Activated naive CD4-positive, alpha-beta T cell treated with anti-CD3 and anti-CD28 coated beads, Interleukin-2, amount 10 ng/mL, durations not matched to agents 5 hours and 36 hours (primary cell): Measurements from ENCODE around the gene APLNR. TPM values are rescaled to one million over a fixed set of nuclear protein-coding genes. Genes with fewer than 3 reads are reported as not detected.

Source experiments
- total RNA-seq, 2 experiments: library from RNA; stranded (reverse); gene quantifications; one replicate each; pipeline ENCODE4 v1.2.3, GENCODE V29; 2021

Gene APLNR
- not detected for total RNA-seq

GRCh38 chr11:57237204-57237681, at the start of gene APLNR:
APLNR (minus strand) TSS chr11:57237250; CDS start chr11:57237004, 246 bp downstream.

Other genes with a start within 250 kb of the APLNR start
- not detected for gene OR5AK2, start 248.3 kb downstream of the APLNR start, total RNA-seq
- not detected for gene LRRC55, start 55.3 kb downstream of the APLNR start, total RNA-seq
- 10 to 100 TPM; 11.6 to 13.5 TPM for gene TNKS1BP1, start 87.7 kb upstream of the APLNR start, total RNA-seq
- 100 to 1,000 TPM; 122 to 125 TPM for gene SSRP1, start 98.6 kb upstream of the APLNR start, total RNA-seq
- not detected for gene P2RX3, start 101.1 kb upstream of the APLNR start, total RNA-seq
- gene PRG3, start 143.9 kb upstream of the APLNR start, total RNA-seq = not detected
- under 1 TPM; 0.30 to 0.31 TPM for gene PRG2, start 153.4 kb upstream of the APLNR start, total RNA-seq
- gene SLC43A3, start 189.9 kb upstream of the APLNR start, total RNA-seq = 10 to 100 TPM; 70.4 to 77.6 TPM
- gene RTN4RL2, start 223.3 kb upstream of the APLNR start, total RNA-seq = under 1 TPM; 0.30 to 0.60 TPM